ENCODE results near the gene ABCB9.
"Not testable (repeated sequence)": the region's sequence is repeated elsewhere in the genome, so short reads cannot be mapped to it uniquely, and the experiment has no call there.

ABCB9 gene

GRCh38 chr12:122963941-122964265 is 2.4 kb downstream of the ABCB9 start:
- no peak for DNase-seq (ENCODE audit: low read depth)

- no peak for DNase-seq (ENCODE audit: low read depth)
Measured at GRCh38 chr12:122961531-122962329, 4.5 kb downstream of the ABCB9 start.

GRCh38 chr12:122960193-122960569 is 6.1 kb downstream of the ABCB9 start:
- no peak for DNase-seq (ENCODE audit: low read depth)

- no peak for DNase-seq (ENCODE audit: low read depth)
Measured at GRCh38 chr12:122959566-122960192, 6.6 kb downstream of the ABCB9 start.

GRCh38 chr12:122958198-122958888 is 7.9 kb downstream of the ABCB9 start:
- DNase-seq (ENCODE audit: low read depth) = no peak

- no peak for DNase-seq (ENCODE audit: low read depth)
Measured at GRCh38 chr12:122956035-122956434, 10.2 kb downstream of the ABCB9 start.

GRCh38 chr12:122955156-122955555 is 11.1 kb downstream of the ABCB9 start:
- DNase-seq (ENCODE audit: low read depth) = no peak

GRCh38 chr12:122951979-122952892 is 14.0 kb downstream of the ABCB9 start:
- DNase-seq (ENCODE audit: low read depth) = peak; percentile 26

- no peak for DNase-seq (ENCODE audit: low read depth)
Measured at GRCh38 chr12:122951406-122951805, 14.9 kb downstream of the ABCB9 start.

- DNase-seq (ENCODE audit: low read depth) = no peak
Measured at GRCh38 chr12:122949816-122950675, 16.2 kb downstream of the ABCB9 start.

GRCh38 chr12:122949405-122949804 is 16.9 kb downstream of the ABCB9 start:
- no peak for DNase-seq (ENCODE audit: low read depth)

- no peak for DNase-seq (ENCODE audit: low read depth)
Measured at GRCh38 chr12:122948605-122949004, 17.7 kb downstream of the ABCB9 start.

GRCh38 chr12:122947352-122947792 is 18.9 kb downstream of the ABCB9 start:
- DNase-seq (ENCODE audit: low read depth) = no peak

GRCh38 chr12:122946690-122947341 is 19.4 kb downstream of the ABCB9 start:
- peak; percentile 99 for DNase-seq (ENCODE audit: low read depth)

- DNase-seq (ENCODE audit: low read depth) = no peak
Measured at GRCh38 chr12:122944605-122945592, 21.4 kb downstream of the ABCB9 start.

GRCh38 chr12:122943196-122943595 is 23.1 kb downstream of the ABCB9 start:
- no peak for DNase-seq (ENCODE audit: low read depth)

- DNase-seq (ENCODE audit: low read depth) = no peak
Measured at GRCh38 chr12:122942637-122943036, 23.6 kb downstream of the ABCB9 start.

- not testable (repeated sequence) for DNase-seq (ENCODE audit: low read depth)
Measured at GRCh38 chr12:122941351-122941750, 24.9 kb downstream of the ABCB9 start.

GRCh38 chr12:122939125-122939524 is 27.1 kb downstream of the ABCB9 start:
- DNase-seq (ENCODE audit: low read depth) = no peak

All from non-pigmented ciliary epithelial cell (primary cell).